Activated CD8-positive, alpha-beta memory T cell treated with anti-CD3 and anti-CD28 coated beads, Interleukin-2, amount 10 ng/mL, durations not matched to agents 7 days and 5 days (primary cell): ENCODE measurements around the gene SNX13. TPM values are rescaled to one million over a fixed set of nuclear protein-coding genes. Genes with fewer than 3 reads are reported as not detected.

Source experiments
- ATAC-seq: fragments of 150-1000 bp; cut with Tn5 transposase; one replicate; pipeline ENCODE4 v1.10.0; 2021; ENCODE audit warnings: moderate library complexity
- CTCF ChIA-PET: fragments of 350-600 bp; sonication (Branson Sonifier 250); formaldehyde crosslinking; loops from one replicate; lab custom pipeline; 2021; ENCODE audit warnings: antibody characterized with exemption; lab: Charles Lee
- DNase-seq: peaks from one replicate; pipeline ENCODE4 v3.0.0-alpha.2; 2020
- H3K27ac Mint-ChIP-seq: one replicate; pipeline ENCODE4 v1.8.0; 2021; ENCODE audit warnings: mild to moderate bottlenecking, mixed read lengths
- H3K27me3 Mint-ChIP-seq: one replicate; pipeline ENCODE4 v1.8.0; 2021; ENCODE audit warnings: mixed read lengths
- H3K36me3 Mint-ChIP-seq: one replicate; pipeline ENCODE4 v1.8.0; 2021; ENCODE audit warnings: mild to moderate bottlenecking, mixed read lengths
- H3K4me1 Mint-ChIP-seq: one replicate; pipeline ENCODE4 v1.8.0; 2021; ENCODE audit warnings: mixed read lengths
- H3K4me3 Mint-ChIP-seq: one replicate; pipeline ENCODE4 v1.8.0; 2021; ENCODE audit warnings: mild to moderate bottlenecking, moderate library complexity, mixed read lengths
- H3K9me3 Mint-ChIP-seq: one replicate; pipeline ENCODE4 v1.8.0; 2022; ENCODE audit warnings: low read depth, mixed read lengths
- total RNA-seq, 2 experiments: library from RNA; stranded (reverse); gene quantifications; one replicate each; pipeline ENCODE4 v1.2.3, GENCODE V29; 2021

SNX13 gene
- total RNA-seq, 2 experiments from 2014 or later = 19.5 to 24.4 TPM

DNA sequence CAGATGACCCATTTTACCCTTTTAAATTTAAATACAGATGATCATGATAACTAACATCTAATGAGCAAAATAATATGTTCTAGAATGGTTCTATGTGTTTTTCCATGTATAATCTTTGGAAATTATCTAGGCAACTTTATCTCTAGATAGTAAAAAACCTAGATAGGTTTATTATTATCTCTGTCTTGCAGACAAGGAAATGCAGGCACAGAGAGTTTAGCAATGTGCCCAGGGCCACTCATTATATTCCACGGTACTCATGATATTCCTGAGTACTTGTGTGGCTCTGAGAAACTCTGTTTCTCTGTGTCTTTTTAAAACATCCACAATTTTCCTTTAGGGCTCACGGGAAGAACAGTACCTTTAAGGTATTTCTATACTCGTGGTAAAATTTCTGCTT, 26.4 kb upstream of the SNX13 start:
- Mint-ChIP-seq H3K4me3 (no peak overlapping the region), H3K36me3 (no peaks in the 10 kb centered on the region), H3K4me1 (no peaks in the 10 kb centered on the region), H3K9me3 (no peaks in the 10 kb centered on the region), H3K27me3 (peaks cover 9% of the 10 kb centered on the region), H3K27ac (no peak overlapping the region)
- CTCF ChIA-PET = no interaction called here
- no peak for ATAC-seq
- no peak for DNase-seq

DNA sequence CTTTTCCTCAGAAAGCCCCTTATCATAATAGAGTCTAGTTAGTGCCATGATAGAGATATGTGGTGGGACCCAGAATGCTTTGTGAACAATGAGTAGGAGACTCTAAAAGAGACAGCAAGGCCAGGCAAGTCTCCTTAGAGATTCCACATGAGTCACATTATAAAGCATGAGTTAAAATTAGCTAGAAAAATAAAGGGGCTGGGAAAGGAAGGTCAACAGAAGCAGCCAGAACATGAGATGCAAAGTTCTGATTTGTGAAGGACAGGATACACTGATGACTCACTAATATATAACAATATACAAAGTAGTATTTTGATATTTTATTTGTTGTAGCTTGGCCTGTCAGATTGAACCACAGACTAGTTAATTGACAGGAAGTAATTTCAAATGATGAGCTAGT, 25.3 kb upstream of the SNX13 start:
- H3K27me3 Mint-ChIP-seq = peaks cover 9% of the 10 kb centered on the region
- H3K36me3 Mint-ChIP-seq = no peaks in the 10 kb centered on the region
- no peak overlapping the region for H3K27ac Mint-ChIP-seq
- H3K4me3 Mint-ChIP-seq = no peak overlapping the region
- no peaks in the 10 kb centered on the region for H3K4me1 Mint-ChIP-seq
- no peak for ATAC-seq
- CTCF ChIA-PET = no interaction called here
- no peak for DNase-seq
- no peaks in the 10 kb centered on the region for H3K9me3 Mint-ChIP-seq

DNA sequence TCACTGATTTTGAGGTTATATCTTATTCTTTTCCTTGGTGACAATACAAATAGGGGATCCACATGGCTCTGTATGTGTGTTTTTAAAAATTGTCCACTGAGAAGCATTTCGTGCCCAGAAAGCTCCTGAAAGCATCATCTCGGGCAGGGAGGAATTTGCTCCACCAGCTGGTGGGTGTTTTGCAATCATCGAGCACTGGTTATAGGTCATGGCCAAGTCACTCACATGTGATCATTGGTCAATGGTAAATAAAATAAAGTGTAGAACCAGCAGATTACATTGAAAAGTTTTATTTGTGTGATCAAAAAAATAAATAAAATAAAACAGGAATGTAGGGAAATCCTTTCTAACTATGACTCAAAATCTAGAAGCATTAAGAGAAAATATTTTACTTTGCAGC, 23.0 kb upstream of the SNX13 start:
- no peaks in the 10 kb centered on the region for H3K36me3 Mint-ChIP-seq
- no peak overlapping the region for H3K27ac Mint-ChIP-seq
- no peak for ATAC-seq
- CTCF ChIA-PET = no interaction called here
- no peaks in the 10 kb centered on the region for H3K9me3 Mint-ChIP-seq
- DNase-seq = no peak
- peaks cover 15% of the 10 kb centered on the region for H3K27me3 Mint-ChIP-seq
- no peaks in the 10 kb centered on the region for H3K4me1 Mint-ChIP-seq
- H3K4me3 Mint-ChIP-seq = no peak overlapping the region

DNA sequence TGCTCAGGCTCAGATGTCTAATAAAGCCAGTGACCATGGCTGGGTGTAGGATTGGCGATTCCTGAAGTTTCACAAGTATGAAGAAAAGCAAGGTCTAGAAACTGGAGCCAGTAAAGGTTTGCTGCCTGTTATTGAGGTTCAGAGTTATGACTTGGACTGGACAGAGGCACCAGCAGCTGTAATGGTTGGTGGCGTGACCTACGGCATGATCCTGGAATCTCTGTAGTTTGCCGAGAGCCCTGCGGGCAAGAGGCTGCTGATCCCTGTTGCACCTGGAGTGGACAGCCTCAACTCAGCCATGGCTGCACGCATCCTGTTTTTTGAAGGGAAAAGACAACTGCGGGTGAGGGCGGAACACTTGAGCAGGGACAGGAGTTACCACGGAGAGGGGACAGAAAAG, 22.4 kb upstream of the SNX13 start:
- CTCF ChIA-PET = no interaction called here
- Mint-ChIP-seq H3K9me3 (no peaks in the 10 kb centered on the region), H3K27me3 (peaks cover 20% of the 10 kb centered on the region)

DNA sequence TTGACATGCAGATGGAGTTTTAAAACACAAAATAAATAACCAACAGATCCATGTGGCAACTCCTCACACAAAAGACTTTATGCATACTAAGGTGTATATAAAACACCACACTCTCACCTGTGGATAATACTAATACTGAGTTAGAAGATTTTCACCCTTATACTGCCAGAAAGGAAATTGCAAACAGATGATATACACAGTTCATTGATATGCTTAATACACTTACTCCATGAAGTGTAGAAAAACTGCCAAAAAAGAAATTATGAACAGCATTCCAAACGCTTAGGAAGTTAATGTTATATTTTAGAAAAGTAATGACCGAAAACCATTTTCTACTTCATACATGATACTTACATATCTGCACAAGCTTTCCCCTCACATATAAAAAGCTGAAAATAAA, 17.6 kb upstream of the SNX13 start:
- Mint-ChIP-seq H3K9me3 (no peaks in the 10 kb centered on the region), H3K4me3 (no peak overlapping the region), H3K27me3 (peaks cover 39% of the 10 kb centered on the region), H3K4me1 (peaks cover 4% of the 10 kb centered on the region), H3K36me3 (peaks cover 8% of the 10 kb centered on the region), H3K27ac (no peak overlapping the region)
- CTCF ChIA-PET = no interaction called here
- ATAC-seq = no peak
- no peak for DNase-seq

More for the DNA sequence above, 22.4 kb upstream of the SNX13 start:
- H3K36me3 Mint-ChIP-seq = no peaks in the 10 kb centered on the region
- no peak overlapping the region for H3K4me3 Mint-ChIP-seq
- H3K4me1 Mint-ChIP-seq = no peaks in the 10 kb centered on the region
- DNase-seq (no peak), ATAC-seq (no peak)
- H3K27ac Mint-ChIP-seq = no peak overlapping the region

DNA sequence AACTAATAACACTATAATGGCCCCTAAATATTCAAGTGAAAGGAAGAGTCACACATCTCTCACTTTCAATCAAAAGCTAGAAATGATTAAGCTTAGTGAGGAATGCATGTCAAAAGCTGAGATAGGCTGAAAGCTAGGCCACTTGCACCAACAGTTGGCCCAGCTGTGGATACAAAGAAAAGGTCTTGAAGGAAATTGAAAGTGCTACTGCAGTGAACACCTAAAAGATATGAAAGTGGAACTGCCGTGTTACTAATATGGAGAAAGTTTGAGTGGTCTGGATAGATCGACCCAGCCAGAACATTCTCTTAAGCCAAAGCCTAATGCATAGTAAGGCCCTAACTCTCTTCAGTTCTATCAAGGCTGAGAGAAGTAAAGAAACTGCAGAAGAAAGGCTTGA, 12.1 kb upstream of the SNX13 start:
- Mint-ChIP-seq H3K36me3 (peaks cover 10% of the 10 kb centered on the region), H3K27ac (peak overlapping the region; percentile 57), H3K4me3 (peak overlapping the region; percentile 47), H3K4me1 (peaks cover 20% of the 10 kb centered on the region), H3K9me3 (no peaks in the 10 kb centered on the region), H3K27me3 (peaks cover 40% of the 10 kb centered on the region)
- DNase-seq (peak; percentile 60), ATAC-seq (peak; percentile 93)
- CTCF ChIA-PET = interaction anchor here (1.2 to 1.8 kb wide), 2 partner anchors 12 to 14 kb away, joined by 4 to 5 read pairs; no protein-coding TSS in a partner anchor

DNA sequence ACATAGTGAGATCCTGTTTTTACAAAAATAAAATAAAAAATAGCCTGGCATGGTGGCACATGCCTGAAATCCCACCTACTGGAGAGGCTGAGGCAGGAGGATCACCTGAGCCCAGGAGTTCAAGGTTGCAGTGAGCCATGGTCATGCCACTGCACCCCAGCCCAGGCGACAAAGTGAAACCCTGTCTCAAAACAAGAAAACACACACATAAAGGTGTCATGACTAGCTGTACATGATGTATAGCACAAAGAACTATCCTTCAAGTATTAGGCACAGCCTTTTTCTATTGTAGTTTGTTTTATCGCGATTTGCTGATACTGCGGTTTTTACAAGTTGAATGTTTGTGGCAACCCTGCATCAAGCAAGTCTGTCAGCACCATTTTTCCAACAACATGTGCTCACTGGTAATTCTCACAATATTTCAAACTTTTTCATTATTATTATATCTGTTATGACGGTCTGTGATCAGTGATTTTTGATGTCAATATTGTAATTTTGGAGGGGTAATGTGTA, 11.5 kb upstream of the SNX13 start:
- peaks cover 22% of the 10 kb centered on the region for H3K4me1 Mint-ChIP-seq
- H3K4me3 Mint-ChIP-seq = no peak overlapping the region
- no peak for ATAC-seq
- peak overlapping the region; percentile 57 for H3K27ac Mint-ChIP-seq
- H3K27me3 Mint-ChIP-seq = peaks cover 42% of the 10 kb centered on the region
- no peak for DNase-seq
- CTCF ChIA-PET = interaction anchor here (1.2 to 1.8 kb wide), 2 partner anchors 11 to 14 kb away, joined by 4 to 5 read pairs; no protein-coding TSS in a partner anchor
- peaks cover 10% of the 10 kb centered on the region for H3K36me3 Mint-ChIP-seq
- H3K9me3 Mint-ChIP-seq = no peaks in the 10 kb centered on the region

DNA sequence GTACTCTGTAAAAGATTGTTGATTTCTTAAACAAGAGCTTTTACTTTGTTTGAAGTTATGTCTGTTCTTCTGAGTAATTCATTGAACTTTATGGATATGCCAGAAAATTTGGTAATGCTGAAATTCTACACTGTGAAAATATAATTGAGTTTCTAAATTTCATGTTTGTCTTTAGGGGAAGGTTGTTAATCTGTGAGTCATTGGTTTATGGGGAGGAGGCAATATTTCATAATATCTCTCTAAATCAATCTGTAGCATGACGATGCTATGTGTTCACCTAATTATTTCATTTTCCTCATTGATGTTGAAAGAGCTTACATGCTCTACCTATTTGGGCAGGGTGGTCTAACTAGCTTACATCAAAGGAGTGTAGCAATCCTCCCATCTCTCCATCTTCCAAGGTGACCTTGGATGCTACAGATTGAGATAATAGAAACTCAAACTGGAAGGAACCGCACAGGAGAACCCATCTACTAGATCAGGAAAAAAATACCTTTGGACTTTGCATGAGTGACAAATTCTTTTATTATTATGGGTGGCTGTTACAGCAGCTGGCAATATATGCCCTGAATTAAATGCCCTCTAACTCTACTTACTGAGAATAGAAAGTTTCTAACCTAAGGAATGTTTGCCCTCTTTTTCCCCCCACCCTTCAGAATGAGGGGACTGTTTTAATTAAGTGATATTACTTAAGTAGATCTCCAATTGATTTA, 8.4 kb upstream of the SNX13 start:
- CTCF ChIA-PET = interaction anchor here (1.1 kb wide), 1 partner anchor 70 kb away, joined by 3 read pairs; no protein-coding TSS in a partner anchor
- ATAC-seq = no peak
- H3K27me3 Mint-ChIP-seq = peaks cover 29% of the 10 kb centered on the region
- no peak overlapping the region for H3K4me3 Mint-ChIP-seq
- no peaks in the 10 kb centered on the region for H3K9me3 Mint-ChIP-seq
- H3K27ac Mint-ChIP-seq = no peak overlapping the region
- H3K36me3 Mint-ChIP-seq = peaks cover 6% of the 10 kb centered on the region
- no peak for DNase-seq
- H3K4me1 Mint-ChIP-seq = peaks cover 24% of the 10 kb centered on the region

DNA sequence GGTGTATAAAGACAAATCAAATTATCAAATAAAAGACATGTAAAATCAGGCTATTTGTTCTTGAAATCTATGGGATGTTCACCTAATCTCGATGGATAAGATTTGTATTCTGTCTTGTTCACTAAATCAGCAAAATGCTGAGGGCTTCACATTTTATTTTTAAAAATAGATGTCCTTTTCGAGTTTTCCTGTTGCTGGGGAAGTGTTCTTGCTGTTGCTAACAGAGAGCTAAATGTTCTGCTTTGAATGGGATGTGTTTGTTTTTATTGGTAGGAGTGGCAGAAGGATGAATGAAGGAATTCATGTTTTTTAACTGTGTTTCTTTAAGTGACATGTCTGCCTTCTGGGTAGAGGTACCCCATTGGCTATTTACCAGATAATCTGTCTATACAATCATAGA, 7.3 kb upstream of the SNX13 start:
- CTCF ChIA-PET = interaction anchor here (1.1 kb wide), 1 partner anchor 69 kb away, joined by 3 read pairs; no protein-coding TSS in a partner anchor
- peaks cover 24% of the 10 kb centered on the region for H3K27me3 Mint-ChIP-seq
- H3K27ac Mint-ChIP-seq = no peak overlapping the region
- H3K4me3 Mint-ChIP-seq = no peak overlapping the region
- H3K4me1 Mint-ChIP-seq = peaks cover 18% of the 10 kb centered on the region
- ATAC-seq (no peak), DNase-seq (no peak)
- peaks cover 1% of the 10 kb centered on the region for H3K36me3 Mint-ChIP-seq
- no peaks in the 10 kb centered on the region for H3K9me3 Mint-ChIP-seq

GRCh38 chr7:17946591-17946990, 6.3 kb upstream of the SNX13 start:
- CTCF ChIA-PET = interaction anchor here (1.0 kb wide), 2 partner anchors 35 to 177 kb away, joined by 3 to 4 read pairs; no protein-coding TSS in a partner anchor

DNA sequence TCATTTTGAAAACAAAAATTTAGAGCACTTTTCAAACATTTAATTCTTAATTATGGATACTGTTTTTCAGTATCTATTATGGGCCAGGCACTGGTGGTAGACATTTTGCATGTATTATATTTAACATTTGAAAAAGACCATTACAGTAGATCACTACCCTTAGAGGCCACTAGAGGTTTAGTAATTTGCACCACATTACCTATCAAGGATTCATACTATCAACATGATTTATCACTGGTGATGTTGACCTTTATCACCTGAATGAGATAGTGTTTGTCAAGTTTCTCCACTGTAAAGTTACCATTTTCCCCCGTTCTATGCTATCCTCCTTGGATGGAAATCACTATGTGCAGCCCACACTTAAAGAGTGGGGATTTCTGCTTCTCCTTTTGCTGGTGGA, 4.4 kb upstream of the SNX13 start:
- peaks cover 18% of the 10 kb centered on the region for H3K4me1 Mint-ChIP-seq
- H3K27me3 Mint-ChIP-seq = peaks cover 28% of the 10 kb centered on the region
- CTCF ChIA-PET = no interaction called here
- DNase-seq (no peak), ATAC-seq (no peak)
- H3K4me3 Mint-ChIP-seq = no peak overlapping the region
- H3K27ac Mint-ChIP-seq = no peak overlapping the region
- H3K36me3 Mint-ChIP-seq = peaks cover 5% of the 10 kb centered on the region
- no peaks in the 10 kb centered on the region for H3K9me3 Mint-ChIP-seq

More at GRCh38 chr7:17946591-17946990, 6.3 kb upstream of the SNX13 start:
- H3K4me1 Mint-ChIP-seq = peaks cover 13% of the 10 kb centered on the region
- no peaks in the 10 kb centered on the region for H3K9me3 Mint-ChIP-seq
- H3K27ac Mint-ChIP-seq = no peak overlapping the region
- H3K4me3 Mint-ChIP-seq = no peak overlapping the region
- H3K27me3 Mint-ChIP-seq = peaks cover 31% of the 10 kb centered on the region
- ATAC-seq (peak; percentile 61), DNase-seq (no peak)
- peaks cover 5% of the 10 kb centered on the region for H3K36me3 Mint-ChIP-seq

- DNase-seq (no peak), ATAC-seq (no peak)
- no peak overlapping the region for H3K4me3 Mint-ChIP-seq
- H3K9me3 Mint-ChIP-seq = no peaks in the 10 kb centered on the region
- no peak overlapping the region for H3K27ac Mint-ChIP-seq
- peaks cover 5% of the 10 kb centered on the region for H3K36me3 Mint-ChIP-seq
- H3K27me3 Mint-ChIP-seq = peaks cover 21% of the 10 kb centered on the region
- peaks cover 31% of the 10 kb centered on the region for H3K4me1 Mint-ChIP-seq
- CTCF ChIA-PET = no interaction called here
Measured at GRCh38 chr7:17943006-17943405, 2.7 kb upstream of the SNX13 start.

DNA sequence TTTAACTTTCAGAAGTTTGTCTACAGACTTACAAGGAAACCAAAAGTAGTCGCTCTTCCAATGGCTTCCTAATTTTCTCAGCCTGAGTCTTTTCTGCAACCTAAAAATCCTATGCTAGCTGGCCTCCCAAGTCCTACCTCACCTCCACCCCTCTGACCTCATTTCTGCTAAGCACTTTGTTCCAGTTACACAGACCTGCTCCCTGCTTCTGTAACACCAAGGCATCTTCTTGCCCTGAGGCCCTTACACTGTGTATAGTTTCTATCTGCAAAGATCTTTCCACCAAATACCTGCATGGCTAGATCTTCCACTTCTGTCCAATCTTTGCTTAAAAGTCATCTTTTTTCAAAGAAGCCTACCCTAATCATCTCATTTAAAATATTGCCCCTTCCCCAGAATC, 1.9 kb upstream of the SNX13 start:
- Mint-ChIP-seq H3K27me3 (peaks cover 15% of the 10 kb centered on the region), H3K36me3 (peaks cover 4% of the 10 kb centered on the region), H3K9me3 (no peaks in the 10 kb centered on the region), H3K4me1 (peaks cover 33% of the 10 kb centered on the region), H3K27ac (no peak overlapping the region), H3K4me3 (no peak overlapping the region)
- no peak for DNase-seq
- ATAC-seq = no peak
- CTCF ChIA-PET = no interaction called here

- peaks cover 35% of the 10 kb centered on the region for H3K4me1 Mint-ChIP-seq
- DNase-seq (no peak), ATAC-seq (no peak)
- peak overlapping the region; percentile 94 for H3K4me3 Mint-ChIP-seq
- H3K27me3 Mint-ChIP-seq = peaks cover 14% of the 10 kb centered on the region
- H3K36me3 Mint-ChIP-seq = peaks cover 5% of the 10 kb centered on the region
- CTCF ChIA-PET = interaction anchor here (0.7 to 1.1 kb wide), 3 partner anchors 11 to 179 kb away, joined by 3 to 4 read pairs (median 3); no protein-coding TSS in a partner anchor
- peak overlapping the region; percentile 90 for H3K27ac Mint-ChIP-seq
- H3K9me3 Mint-ChIP-seq = no peaks in the 10 kb centered on the region
Measured at GRCh38 chr7:17940951-17941431, 697 bp upstream of the SNX13 start.
